Measurements from ENCODE around the gene MTCL1. TPM values are rescaled to one million over a fixed set of nuclear protein-coding genes. Genes with fewer than 3 reads are reported as not detected.

Gene MTCL1
- total RNA-seq, 1 experiment from 2014 or later: 21.1 TPM

DNA sequence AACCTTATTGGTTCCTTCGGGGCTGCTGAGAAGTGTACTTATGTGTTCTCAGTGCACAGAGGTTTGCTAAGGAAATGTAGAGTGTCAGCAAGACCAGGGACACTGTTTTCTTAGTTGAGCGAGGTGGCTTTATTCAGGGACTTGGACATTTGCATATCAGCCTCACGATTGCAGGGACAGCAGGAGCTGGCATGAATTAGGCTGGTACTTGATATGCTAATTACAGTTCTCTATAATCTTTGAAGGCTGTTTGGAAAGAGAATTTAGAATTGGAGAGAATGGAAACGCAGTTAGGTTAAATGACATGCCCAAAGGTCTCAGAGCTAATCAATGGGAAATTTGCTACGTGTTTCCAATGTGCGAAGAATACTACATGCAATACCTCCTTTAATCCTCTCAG lies 18.7 kb upstream of the MTCL1 start:
- no peak for DNase-seq (ENCODE audit: low spot score)

DNA sequence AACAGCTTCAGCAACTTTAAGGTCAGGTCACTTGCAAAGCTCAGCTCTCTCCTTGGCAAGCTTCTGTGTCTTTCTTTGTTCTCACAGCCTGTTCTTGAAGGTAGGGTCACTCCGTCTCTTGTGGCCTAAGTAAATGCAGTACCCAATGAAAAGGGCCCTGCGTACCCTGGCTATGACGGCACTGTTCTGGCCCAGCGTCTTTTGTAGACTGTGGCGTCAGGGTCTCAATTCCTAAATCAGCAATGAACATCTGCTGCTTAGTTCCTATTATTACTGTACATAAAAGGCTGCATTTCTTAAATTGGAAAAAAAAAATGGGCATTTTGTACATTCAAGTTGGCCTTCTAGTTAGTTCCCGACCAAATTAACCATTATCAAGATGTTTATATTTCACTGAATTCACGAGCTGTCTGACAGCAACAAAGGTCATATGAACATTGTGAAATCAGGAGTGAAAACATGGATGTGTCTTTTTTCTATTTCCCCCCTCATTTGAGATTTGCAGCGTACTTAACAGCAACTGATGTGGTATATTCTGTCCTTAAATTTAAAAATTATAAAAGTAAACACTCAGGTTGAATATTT lies 17.0 kb upstream of the MTCL1 start:
- DNase-seq (ENCODE audit: low spot score): no peak

DNA sequence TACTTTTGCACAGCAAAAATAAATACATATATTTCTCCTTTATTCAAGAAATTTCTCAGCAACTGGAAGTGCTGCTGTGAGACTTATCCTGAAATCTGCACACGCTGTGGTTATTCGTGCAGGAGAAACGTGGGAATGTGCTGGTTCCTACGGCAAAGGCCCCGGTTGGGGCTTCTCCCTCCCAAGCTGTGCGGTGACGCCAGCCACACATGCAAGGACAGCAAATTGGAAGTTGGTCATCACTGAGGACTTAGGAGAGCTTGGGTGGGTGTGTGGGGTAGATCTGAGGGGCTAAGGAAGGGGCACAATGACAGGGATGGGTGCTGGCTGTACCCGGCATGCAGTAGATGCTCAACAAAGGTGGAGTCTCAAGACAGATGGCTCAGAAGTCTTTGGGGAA lies 16.5 kb upstream of the MTCL1 start:
- DNase-seq (ENCODE audit: low spot score): no peak

DNA sequence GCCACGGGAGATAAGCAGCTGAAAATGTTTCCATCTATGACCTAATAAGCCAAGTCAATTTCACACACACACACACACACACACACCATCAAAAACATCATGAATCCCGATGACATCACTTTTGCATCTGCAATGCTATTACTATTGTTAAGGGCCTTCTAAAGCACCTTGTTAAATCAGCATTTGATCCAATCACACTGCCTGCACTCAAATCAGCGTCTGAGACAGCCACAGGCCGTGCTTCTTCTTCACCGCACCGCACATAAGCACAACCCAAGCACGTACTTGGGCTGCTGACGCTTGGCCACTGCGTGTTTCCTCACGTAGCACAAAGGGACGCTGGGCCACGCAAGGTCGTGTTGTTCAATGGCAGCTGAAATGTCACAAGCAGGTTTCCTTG lies 15.8 kb upstream of the MTCL1 start:
- DNase-seq (ENCODE audit: low spot score): no peak

DNA sequence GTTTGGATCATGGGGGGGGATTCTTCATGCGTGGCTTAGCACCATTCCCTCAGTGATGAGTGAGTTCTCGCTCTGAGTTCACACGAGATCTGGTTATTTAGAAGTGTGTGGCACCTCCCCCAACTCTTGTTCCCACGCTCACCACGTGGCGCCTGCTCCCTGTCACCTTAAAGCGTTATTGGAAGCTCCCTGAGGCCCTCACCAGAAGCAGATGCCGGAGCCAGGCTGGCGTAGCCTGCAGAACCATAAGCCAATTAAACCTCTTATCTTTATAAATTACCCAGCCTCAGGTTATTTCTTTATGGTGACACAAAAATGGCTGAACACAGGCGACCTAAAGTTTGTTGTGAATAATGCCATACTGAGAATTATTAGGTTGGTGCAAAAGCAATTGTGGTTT lies 10.5 kb upstream of the MTCL1 start:
- no peak for DNase-seq (ENCODE audit: low spot score)

DNA sequence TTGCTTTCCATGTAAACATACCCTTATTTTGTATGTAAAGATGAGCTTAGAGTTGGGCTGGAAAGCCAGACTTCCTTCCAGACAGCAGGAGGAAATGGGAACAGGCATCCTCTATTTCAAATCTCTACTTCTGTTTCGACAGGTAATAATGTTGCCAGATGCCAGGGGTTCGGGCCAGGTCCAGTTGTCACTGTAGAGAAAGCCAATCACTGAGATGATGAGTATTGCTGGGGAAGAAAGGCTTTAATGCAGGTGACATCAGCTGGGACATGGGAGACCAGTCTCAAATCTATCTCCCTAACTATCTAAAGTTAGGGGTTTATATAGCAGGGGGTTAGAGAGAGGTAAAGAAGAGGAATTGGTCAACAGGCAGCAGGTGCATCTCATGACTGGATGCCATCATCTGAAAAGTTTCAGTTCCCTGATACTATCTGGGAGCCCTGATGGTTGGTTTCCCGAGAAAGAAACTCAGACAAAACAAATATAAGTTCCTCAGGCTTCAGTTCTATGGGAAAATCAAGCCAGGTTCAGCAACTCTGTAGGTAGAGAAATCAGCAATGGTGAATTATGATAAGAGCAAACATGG lies 9.3 kb upstream of the MTCL1 start:
- DNase-seq (ENCODE audit: low spot score): no peak

DNA sequence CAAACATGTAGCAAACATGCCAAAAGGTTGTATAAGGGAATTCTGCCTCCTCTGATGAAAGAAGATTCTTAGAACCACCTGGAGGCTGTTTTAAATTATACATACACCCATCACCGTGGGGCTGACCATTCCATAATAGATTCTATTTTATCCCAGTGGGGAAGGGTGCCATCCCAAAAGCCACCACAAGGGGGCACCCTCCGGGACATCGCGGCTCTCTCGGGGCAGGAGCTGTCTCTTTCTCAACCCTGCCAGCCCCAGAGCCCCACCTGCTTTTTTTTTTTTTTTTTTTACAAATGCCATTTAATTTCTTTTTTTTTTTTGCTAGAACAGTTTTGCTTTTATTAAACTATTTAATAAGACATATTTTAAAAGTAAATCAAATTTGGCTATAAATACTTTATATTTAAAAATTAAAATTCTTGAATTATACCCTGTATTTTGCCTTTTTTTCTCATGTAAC lies 8.6 kb upstream of the MTCL1 start:
- DNase-seq (ENCODE audit: low spot score): peak; percentile 83

DNA sequence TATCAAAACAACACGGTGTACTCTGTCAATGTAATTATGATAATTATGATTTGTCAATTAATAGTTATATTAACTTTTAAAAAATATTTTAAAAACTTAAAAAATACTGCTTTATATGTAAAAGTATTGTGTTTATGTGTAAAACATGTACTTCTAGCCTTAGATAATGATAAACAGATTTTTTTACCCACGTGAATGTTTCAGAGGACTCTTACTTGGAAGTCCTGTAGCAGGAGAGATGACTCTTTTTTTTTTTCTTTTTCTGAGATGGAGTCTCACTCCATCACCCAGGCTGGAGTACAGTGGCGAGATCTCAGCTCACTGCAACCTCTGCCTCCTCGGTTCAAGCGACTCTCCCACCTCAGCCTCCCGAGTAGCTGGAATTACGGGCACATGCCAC lies 6.2 kb upstream of the MTCL1 start:
- no peak for DNase-seq (ENCODE audit: low spot score)

DNA sequence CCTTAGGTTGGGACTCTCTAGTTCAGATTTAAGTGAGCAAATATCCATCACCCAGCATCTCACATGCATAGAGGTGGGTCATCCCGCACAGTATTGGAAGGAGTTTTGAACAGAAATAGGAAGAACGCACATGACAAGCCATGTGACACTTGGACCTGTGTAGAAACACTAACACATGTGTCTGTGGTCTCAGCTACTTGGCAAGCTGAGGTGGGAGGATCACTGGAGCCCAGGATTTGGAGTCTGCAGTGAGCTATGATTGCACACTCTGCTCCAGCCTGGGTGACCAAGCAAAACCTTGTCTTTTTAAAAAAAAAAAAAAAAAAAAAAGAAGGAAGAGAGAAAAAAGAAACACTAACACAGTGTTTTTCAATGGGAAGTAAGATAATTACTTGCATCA lies 5.4 kb upstream of the MTCL1 start:
- no peak for DNase-seq (ENCODE audit: low spot score)

DNA sequence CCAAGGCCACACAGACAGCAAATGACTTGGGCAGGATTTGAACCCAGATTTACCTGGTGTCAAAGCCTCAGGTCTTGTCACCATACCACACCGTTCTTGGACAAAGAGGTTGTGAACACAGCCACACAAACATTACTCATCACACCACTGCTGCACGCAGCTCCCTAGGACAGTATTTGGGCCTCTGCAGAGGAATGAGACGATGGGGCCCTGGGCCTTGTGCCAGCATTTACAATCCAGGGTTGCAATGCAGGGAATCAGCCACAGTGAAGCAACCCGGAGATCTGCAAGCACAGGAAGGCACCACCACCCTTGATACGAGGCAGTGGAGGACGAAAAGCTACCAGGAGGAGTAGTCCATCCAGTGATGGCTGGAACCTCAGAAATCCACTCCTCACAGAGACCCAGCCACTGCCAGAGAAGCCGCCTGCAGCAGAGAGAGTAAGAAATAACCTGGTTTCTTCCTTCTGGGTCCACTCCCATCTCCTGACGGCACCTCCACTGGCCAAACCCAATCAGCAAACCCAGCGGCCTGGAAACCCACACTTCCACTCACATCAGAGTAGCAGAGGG lies 3.7 kb upstream of the MTCL1 start:
- DNase-seq (ENCODE audit: low spot score): no peak

DNA sequence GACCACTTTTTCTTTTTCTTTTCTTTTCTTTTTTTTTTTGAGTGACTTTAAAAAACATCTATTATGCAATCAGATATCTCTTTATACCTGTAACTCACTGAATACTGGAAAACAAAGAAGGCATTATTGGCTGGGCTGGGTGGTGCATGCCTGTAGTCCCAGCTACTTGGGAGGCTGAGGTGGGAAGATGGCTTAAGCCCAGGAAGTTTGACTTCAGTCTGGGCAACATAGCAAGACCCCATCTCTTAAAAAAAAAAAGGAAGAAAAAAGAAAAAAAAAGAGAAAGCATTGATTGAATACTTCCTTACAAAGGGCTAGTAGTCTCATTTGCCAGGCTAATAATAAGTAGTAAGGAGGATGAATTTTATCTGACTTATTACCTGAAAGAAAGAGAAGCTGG lies 2.7 kb upstream of the MTCL1 start:
- no peak for DNase-seq (ENCODE audit: low spot score)

DNA sequence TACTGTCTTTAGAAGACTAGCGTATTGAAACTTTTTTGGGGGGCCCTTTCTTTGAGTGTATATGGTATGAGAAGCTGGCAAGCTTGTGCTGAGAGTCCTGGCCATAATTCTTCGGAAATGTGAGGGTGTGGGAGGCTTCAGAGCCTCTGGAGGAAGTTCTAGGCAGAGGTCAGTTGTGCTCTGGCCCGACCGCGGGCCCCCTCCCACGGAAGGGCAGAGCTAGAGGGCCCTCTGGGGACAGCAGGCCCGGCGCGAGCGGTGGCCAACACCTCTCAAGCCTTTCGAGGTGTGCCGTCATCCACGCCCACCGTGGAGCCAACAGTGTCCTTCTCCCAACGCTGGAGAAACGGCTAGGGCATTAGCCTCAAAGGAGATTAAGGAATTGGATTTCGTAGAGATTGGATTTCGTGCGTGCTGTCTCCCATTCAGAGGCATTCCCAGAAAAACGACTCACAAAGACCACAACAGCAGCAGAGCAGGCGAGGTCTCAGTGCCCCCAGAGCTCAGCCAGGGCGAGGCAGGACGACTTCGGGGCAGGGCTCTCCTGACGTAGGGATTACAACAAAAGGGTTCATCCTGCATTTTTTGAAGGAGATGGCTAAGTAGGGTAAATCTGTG lies 2.2 kb upstream of the MTCL1 start:
- no peak for DNase-seq (ENCODE audit: low spot score)

DNA sequence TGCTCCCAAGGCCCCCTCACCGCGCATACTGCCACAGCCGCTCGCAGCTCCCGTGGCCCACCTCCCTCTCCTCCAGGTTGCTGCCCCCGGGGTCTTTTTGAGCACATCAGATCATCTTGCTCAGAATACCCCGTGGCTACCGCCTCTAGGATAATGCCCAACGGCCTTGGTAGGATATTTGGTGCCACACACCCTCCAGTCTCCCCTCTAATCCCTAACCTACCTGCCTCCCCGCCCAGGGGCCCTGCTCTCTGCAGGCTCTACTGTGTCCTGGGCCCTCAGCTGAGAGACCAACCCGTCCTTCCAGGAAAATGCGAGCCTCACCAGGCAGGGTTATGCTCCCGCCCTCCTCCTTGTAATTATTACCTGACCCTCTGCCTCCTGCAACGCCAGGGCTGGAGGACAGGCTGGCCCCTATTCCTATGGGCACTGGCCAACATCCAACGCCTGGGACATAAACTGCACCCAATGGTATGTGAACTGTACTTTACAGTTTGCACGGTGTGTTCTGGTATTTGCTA lies 1.5 kb upstream of the MTCL1 start:
- no peak for DNase-seq (ENCODE audit: low spot score)

DNA sequence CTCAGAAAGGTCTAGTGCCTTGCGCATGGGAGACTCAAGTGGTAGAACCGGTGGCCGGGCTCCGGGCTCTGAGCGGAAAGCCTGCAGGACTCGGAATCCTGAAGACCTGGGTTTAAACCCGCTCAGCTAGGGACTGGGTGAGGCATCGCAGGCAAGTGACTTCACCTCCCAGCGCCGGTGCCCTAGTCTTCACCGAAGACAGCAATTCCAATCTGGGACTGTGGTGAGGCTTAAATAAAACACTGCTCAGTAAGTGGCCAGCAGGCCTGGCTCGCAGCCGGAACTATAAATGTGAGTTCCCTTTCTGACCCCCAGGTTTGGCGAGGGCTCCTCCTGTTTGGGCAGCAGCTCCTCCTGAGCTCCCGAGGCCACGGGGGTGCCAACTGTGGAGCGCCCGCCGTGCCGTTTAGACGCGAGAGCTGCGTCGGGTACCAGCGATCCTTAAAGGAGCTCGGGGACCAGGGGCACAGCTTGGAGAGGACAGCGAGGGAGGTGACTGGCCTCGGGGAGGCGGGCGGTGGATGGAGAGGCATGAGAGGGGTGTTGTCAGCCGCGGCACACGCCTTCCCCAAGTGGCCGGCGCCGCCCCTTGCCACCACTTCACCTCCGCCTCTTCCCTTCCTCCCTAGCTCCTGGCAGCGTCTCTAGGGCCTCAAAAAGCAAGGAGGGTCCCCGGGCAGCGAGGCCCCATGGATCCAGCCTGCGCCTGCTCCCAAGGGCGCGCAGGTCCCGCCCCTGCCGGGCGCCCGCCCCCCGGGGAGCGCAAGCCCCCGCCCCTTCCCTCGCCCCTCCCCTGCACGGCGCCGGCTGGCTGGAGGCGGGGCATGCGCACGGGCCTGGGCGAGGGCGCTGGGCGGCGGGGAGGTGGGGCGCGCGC lies 757 bp upstream of the MTCL1 start:
- peak; percentile 88 for DNase-seq (ENCODE audit: low spot score)

DNA sequence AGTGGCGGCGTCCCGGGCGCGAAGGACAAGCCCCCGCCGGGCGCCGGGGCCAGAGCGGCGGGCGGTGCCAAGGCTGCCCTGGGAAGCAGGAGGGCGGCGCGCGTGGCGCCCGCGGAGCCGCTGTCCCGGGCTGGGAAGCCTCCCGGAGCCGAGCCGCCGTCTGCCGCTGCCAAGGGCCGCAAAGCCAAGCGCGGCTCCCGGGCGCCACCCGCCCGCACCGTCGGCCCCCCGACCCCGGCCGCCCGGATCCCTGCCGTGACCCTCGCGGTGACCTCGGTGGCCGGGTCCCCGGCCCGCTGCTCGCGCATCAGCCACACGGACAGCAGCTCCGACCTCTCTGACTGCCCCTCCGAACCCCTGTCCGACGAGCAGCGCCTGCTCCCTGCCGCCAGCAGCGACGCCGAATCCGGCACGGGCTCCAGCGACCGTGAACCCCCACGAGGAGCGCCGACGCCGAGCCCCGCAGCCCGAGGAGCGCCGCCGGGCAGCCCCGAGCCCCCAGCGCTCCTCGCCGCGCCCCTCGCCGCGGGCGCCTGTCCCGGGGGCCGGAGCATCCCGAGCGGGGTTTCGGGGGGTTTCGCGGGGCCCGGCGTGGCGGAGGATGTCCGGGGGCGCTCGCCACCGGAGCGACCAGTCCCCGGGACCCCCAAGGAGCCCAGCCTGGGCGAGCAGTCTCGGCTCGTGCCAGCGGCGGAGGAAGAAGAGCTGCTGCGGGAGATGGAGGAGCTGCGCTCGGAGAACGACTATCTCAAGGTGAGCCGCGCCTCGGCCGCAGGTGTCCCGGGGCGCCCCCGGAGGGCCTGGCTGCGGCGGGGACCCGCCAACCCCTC lies 820 bp downstream of the MTCL1 start:
- DNase-seq (ENCODE audit: low spot score): peak; percentile 41

DNA sequence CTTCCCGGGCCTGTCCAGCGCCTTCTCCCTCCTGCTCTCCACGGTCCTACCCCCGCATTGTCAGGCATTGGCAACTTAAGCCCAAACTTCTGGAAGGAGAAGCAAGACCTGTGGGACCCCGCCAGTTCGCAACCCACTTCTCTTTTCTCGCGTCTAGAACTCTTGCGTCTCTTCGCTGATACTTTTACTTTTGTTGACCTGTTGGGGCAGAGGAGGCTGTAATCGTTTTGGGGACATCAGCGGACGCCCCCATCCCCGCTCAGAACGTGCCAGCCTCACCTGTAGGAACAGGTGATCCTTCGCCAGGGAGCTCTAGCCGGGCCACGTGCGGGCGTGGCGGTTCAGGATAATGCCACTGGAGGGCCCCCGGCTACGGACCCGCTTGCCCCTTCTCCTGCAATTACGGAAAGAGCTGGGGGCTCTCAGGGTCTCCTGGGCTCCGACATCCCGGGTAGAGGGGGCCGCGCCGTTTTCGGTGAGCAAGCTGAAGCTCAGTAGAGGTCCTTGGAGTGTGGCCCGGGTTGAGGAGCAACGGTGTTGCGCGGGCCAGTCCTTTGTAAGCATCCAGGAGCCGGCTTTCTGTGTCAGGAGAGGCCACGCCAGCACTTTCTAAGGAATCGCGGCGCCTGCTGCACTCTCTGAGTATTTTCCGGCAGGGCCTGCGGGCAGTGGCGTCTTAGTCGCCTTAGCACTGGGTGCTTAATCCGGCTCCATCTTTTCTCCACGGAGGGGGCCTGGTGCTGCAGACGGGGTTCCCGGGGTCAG lies 1.6 kb downstream of the MTCL1 start:
- DNase-seq (ENCODE audit: low spot score): peak; percentile 79

DNA sequence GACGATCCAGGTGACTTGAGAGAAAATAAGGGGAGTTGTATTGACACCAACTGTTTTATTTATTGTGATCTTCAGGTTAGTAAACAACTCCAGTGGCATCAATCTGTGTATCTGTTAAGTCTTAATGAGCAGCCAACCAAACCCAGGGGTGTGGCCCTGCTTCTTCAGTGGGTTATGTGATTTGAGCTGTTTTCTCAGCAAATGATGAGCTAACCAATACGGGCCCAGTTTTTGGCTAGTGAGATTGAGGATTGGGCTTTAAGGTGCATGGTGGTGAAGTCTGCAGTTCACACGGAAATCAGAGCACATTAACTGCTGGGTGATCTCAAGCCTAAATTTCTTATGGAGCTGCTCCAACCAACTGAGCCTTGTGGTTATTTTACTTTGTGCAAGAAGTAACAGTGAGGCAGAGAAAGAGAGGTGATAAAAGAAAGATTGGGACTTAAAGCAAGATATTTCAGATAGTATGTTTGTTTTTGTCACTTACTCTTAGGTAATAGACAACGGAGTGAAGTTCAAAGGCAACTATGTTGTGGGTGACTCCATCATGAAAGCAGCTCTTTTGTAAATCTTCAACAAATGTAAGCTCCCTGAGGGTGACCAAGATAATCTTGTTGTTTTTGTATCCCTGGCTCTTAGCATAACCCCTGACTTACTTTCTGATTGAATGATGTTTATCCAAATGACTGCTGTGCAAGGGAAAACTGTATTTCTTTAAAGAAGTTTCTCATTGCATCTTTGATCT lies 2.4 kb downstream of the MTCL1 start:
- peak; percentile 10 for DNase-seq (ENCODE audit: low spot score)

DNA sequence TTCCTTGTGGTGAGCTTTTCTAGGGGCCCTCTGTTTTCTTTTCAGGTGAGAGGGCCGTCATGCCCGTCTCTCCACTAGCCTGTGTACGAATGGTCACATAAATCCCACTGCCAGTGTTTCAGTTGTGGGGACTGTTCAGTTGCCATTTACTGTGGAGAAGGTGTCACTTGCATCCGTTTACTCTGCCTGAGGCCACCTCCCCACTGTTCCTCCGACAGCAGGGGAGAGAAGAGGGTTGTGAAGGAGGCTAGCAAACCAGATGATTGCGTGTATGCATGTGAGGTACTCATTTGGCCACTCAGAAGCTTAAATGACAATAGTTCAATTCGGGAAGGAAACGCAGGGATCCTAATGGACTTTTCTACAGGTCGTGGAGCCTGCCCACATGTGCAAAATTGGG lies 3.3 kb downstream of the MTCL1 start:
- no peak for DNase-seq (ENCODE audit: low spot score)

DNA sequence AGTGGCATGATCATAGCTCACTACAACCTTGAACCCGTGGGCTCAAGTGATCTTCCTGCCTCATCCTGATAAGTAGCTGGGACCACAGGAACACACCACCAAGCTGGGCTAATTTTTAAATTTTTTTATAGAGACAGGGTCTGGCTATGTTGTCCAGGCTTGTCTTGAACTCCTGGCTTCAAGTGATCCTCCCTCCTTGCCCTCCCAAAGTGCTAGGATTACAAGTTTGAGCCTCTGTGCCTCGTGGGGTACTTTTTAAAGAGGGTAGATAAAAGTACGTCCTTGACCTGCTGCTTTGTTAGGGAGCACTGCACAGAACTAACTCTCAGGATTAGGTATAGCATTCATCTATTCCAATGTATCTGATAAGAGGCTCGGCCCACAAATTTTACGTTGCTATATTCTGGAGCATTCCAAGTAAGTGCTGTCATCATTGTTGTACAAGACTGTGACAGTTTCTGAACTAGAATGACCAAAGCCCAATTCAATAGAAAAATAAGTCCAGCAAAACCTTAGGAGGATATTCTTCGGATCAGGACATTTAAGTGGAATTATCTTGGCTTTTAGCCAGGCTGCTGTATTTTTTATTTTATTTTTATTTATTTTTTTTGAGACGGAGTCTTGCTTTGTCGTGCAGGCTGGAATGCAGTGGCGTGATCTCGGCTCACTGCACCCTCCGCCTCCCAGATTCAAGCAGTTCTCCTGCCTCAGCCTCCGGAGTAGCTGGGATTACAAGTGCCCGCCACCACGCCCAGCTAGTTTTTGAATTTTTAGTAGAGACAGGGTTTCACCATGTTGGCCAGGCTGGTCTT lies 4.1 kb downstream of the MTCL1 start:
- DNase-seq (ENCODE audit: low spot score): no peak
